Keratinocyte (primary cell): ENCODE data around the gene SMPD3. TPM values are rescaled to one million over a fixed set of nuclear protein-coding genes. Genes with fewer than 3 reads are reported as not detected.

Source experiments
- DNase-seq: peaks from one replicate; pipeline ENCODE4 v3.0.0-alpha.2; 2011; ENCODE audit warnings: low read depth, missing footprints, low spot score
- FAIRE-seq: peaks from 2 replicates; lab custom pipeline; 2011; peaks lifted over from hg19 to GRCh38; lab: Jason Lieb, UNC
- H2AFZ ChIP-seq: 2 replicates; pipeline ENCODE4 v1.6.0; 2012; ENCODE audit warnings: low read length, control low read depth, inconsistent platforms; ENCODE audit not compliant: control insufficient read depth
- H3K27ac ChIP-seq: 2 replicates; pipeline ENCODE4 v1.5.1; 2011; ENCODE audit warnings: low read length; ENCODE audit not compliant: control insufficient read depth, insufficient read depth
- H3K27me3 ChIP-seq: 3 replicates; pipeline ENCODE4 v1.6.0; 2011; ENCODE audit warnings: low read length; ENCODE audit not compliant: control insufficient read depth, insufficient read depth; ENCODE audit errors: extremely low read depth
- H3K36me3 ChIP-seq, 2 experiments: 2 replicates in 1 of 2; 3 replicates in 1 of 2; pipeline ENCODE4 v1.5.1; 2011; ENCODE audit warnings: low read length in 2 of 2, mild to moderate bottlenecking in 1 of 2; ENCODE audit not compliant: control insufficient read depth in 2 of 2, insufficient read depth in 2 of 2; ENCODE audit errors: extremely low read depth in 1 of 2
- H3K4me1 ChIP-seq: 3 replicates; pipeline ENCODE4 v1.5.1; 2011; ENCODE audit warnings: low read length; ENCODE audit not compliant: control insufficient read depth, insufficient read depth; ENCODE audit errors: extremely low read depth
- H3K4me2 ChIP-seq: 3 replicates; pipeline ENCODE4 v1.6.0; 2011; ENCODE audit warnings: low read depth, low read length; ENCODE audit not compliant: control insufficient read depth, insufficient read depth; ENCODE audit errors: extremely low read depth
- H3K4me3 ChIP-seq, 3 experiments: fragments of 200-600 bp in 1 of 3; sonication (generic) in 1 of 3; 2 replicates in 2 of 3; 3 replicates in 1 of 3; pipeline ENCODE4 v1.5.1; 2011 to 2016; ENCODE audit warnings: low read length in 3 of 3, mild to moderate bottlenecking in 3 of 3, control low read depth in 2 of 3, inconsistent platforms in 1 of 3, low read depth in 1 of 3, mixed read lengths in 1 of 3, mixed run types in 1 of 3, moderate library complexity in 1 of 3; ENCODE audit not compliant: control insufficient read depth in 2 of 3, insufficient read depth in 2 of 3; ENCODE audit errors: extremely low read depth in 1 of 3
- H3K79me2 ChIP-seq: 2 replicates; pipeline ENCODE4 v1.6.0; 2012; ENCODE audit warnings: low read length; ENCODE audit not compliant: control insufficient read depth, insufficient read depth
- H3K9ac ChIP-seq: 3 replicates; pipeline ENCODE4 v1.6.0; 2011; ENCODE audit warnings: low read length; ENCODE audit not compliant: control insufficient read depth, insufficient read depth; ENCODE audit errors: extremely low read depth
- H3K9me1 ChIP-seq: 3 replicates; pipeline ENCODE4 v1.6.0; 2011; ENCODE audit warnings: low read length; ENCODE audit not compliant: control insufficient read depth, insufficient read depth; ENCODE audit errors: extremely low read depth
- H3K9me3 ChIP-seq: 2 replicates; pipeline ENCODE4 v1.5.1; 2012; ENCODE audit warnings: low read depth, low read length; ENCODE audit not compliant: control insufficient read depth
- H4K20me1 ChIP-seq: 3 replicates; pipeline ENCODE4 v1.6.0; 2011; ENCODE audit warnings: low read length; ENCODE audit not compliant: control insufficient read depth, insufficient read depth; ENCODE audit errors: extremely low read depth
- CTCF ChIP-seq, 3 experiments: IDR thresholded peaks in 1 of 3; conservative IDR thresholded peaks in 1 of 3; optimal IDR thresholded peaks in 1 of 3; 2 replicates in 2 of 3; 3 replicates in 1 of 3; pipeline versions ENCODE3 to v1.5.1; 2011; ENCODE audit warnings: low read length in 3 of 3, mild to moderate bottlenecking in 3 of 3, moderate library complexity in 2 of 3, control low read depth in 1 of 3, inconsistent platforms in 1 of 3; ENCODE audit not compliant: insufficient read depth in 2 of 3; ENCODE audit errors: extremely low read depth in 1 of 3
- EZH2 ChIP-seq: IDR thresholded peaks from one replicate; pipeline ENCODE4 v1.6.1; 2012; ENCODE audit warnings: inconsistent platforms, mild to moderate bottlenecking, low read length, moderate library complexity
- dilution Hi-C: fragments of 300-500 bp; cut with MboI; formaldehyde crosslinking; loops from one replicate; pipeline ENCODE4 v1.7.0; 2020; ENCODE audit warnings: low sequenced_read_pairs; ENCODE audit not compliant: extremely low pct_ligation_motif_present
- polyA plus RNA-seq, 5 experiments: library from polyadenylated mRNA; depleted of rRNA in 3 of 5; stranded (reverse) in 3 of 5; stranded (forward) in 1 of 5; unstranded in 1 of 5; fragments of >200 nt; gene quantifications; 1 replicate in 1 of 5; 2 replicates in 3 of 5; 3 replicates in 1 of 5; pipeline versions ENCODE4 v1.2.1 to v1.2.3, GENCODE V29; 2011 to 2012; ENCODE audit warnings: missing spikeins in 2 of 5, low read depth in 1 of 5, low replicate concordance in 1 of 5

SMPD3 gene
- polyA plus RNA-seq, 1 donor (not counting 4 experiments of a cell fraction or from before 2014, with no cell fraction given), result 0.34 TPM

- no peak for FAIRE-seq
- Histone ChIP-seq H3K36me3 (no peaks in the 10 kb centered on the region), H3K4me1 (no peaks in the 10 kb centered on the region), H3K27ac (no peak overlapping the region), H2AFZ (no peak overlapping the region), H3K9me3 (no peaks in the 10 kb centered on the region), H3K27me3 (peaks cover 22% of the 10 kb centered on the region), H3K79me2 (no peaks in the 10 kb centered on the region), H3K9ac (no peak overlapping the region), H4K20me1 (no peaks in the 10 kb centered on the region), H3K9me1 (no peaks in the 10 kb centered on the region), H3K4me2 (no peak overlapping the region), H3K4me3 (no peak overlapping the region)
- dilution Hi-C loops, result no loop called here
- TF ChIP-seq EZH2 (no peak), CTCF (optimal IDR thresholded peaks at IDR 0.05 in 1 of 3, IDR thresholded peaks at IDR 0.05 in 1 of 3, conservative IDR thresholded peaks at IDR 0.05 in 1 of 3; ENCODE audit: extremely low read depth in 1 of 3, insufficient read depth in 2 of 3, low read length in 3 of 3) (no peak)
- no peak for DNase-seq
These were observed 75.5 kb downstream of the SMPD3 start for GRCh38 chr16:68372806-68373205.

- Histone ChIP-seq H3K27me3 (peaks cover 23% of the 10 kb centered on the region), H4K20me1 (no peaks in the 10 kb centered on the region), H3K9ac (no peak overlapping the region), H3K79me2 (no peaks in the 10 kb centered on the region), H3K27ac (no peak overlapping the region), H3K36me3 (no peaks in the 10 kb centered on the region), H3K9me3 (no peaks in the 10 kb centered on the region), H3K4me3 (no peak overlapping the region), H3K4me2 (no peak overlapping the region), H2AFZ (no peak overlapping the region), H3K4me1 (no peaks in the 10 kb centered on the region), H3K9me1 (no peaks in the 10 kb centered on the region)
- DNase-seq, result no peak
- FAIRE-seq, result no peak
- dilution Hi-C loops, result no loop called here
- TF ChIP-seq EZH2 (no peak), CTCF (optimal IDR thresholded peaks at IDR 0.05 in 1 of 3, IDR thresholded peaks at IDR 0.05 in 1 of 3, conservative IDR thresholded peaks at IDR 0.05 in 1 of 3; ENCODE audit: extremely low read depth in 1 of 3, insufficient read depth in 2 of 3, low read length in 3 of 3) (no peak)
These were observed 76.0 kb downstream of the SMPD3 start for GRCh38 chr16:68372381-68372720.
